KG1 (cell line): Measurements from ENCODE around the gene FAM9A.
"Not testable (repeated sequence)": the region's sequence is repeated elsewhere in the genome, so short reads cannot be mapped to it uniquely, and the experiment has no call there.

Source experiments
- DNase-seq: peaks from one replicate; lab custom pipeline; 2025; lab: John Stamatoyannopoulos, UW

FAM9A gene

GRCh38 chrX:8803326-8803725 is 2.1 kb upstream of the FAM9A start:
- DNase-seq, result no peak

- not testable (repeated sequence) for DNase-seq
Observed at GRCh38 chrX:8800351-8800750, 832 bp downstream of the FAM9A start.

DNA sequence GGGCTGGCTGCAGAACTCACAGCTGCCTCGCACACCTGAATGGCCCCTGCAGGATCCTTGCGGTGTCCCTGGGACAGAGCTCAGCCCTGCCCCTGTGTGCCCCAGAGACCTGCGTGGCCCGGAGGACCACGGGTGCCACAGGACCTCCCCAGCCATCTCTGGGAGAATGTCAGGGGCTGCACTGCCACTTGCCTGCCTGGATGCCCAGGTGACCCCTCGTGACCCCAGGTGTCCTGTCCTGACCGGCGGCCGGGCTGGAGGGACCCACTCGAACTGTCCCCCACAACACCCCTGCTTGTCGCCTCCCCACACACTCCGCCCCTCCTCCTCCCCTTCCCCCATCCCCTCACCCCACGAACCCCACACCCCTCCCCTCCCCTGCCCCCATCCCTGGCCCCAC is 1.9 kb downstream of the FAM9A start:
- not testable (repeated sequence) for DNase-seq

DNA sequence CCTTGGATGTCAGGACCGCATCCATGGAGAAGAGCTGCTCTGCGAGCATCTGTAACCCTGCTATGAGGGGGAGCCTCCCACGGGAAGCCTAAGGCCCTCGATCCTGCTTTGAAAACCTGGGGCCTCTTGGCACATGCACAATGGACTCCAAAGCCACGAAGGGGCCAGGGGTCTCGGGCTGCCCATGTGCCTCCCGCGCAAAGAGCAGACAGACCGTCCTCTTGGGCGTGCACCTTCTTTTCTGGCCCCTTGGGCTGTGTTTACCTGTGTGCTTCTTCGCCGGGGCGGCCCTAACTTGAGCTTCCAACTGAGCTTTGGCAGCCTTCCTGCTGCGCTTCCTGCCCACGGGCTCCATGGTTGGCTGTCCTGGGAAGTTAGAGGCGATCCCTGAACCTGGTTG is 2.5 kb downstream of the FAM9A start:
- DNase-seq, result not testable (repeated sequence)

GRCh38 chrX:8787119-8787518 is 14.1 kb downstream of the FAM9A start:
- DNase-seq, result not testable (repeated sequence)

GRCh38 chrX:8784162-8784561 is 17.0 kb downstream of the FAM9A start:
- DNase-seq, result no peak

- no peak for DNase-seq
Observed at GRCh38 chrX:8783714-8784098, 17.5 kb downstream of the FAM9A start.

DNA sequence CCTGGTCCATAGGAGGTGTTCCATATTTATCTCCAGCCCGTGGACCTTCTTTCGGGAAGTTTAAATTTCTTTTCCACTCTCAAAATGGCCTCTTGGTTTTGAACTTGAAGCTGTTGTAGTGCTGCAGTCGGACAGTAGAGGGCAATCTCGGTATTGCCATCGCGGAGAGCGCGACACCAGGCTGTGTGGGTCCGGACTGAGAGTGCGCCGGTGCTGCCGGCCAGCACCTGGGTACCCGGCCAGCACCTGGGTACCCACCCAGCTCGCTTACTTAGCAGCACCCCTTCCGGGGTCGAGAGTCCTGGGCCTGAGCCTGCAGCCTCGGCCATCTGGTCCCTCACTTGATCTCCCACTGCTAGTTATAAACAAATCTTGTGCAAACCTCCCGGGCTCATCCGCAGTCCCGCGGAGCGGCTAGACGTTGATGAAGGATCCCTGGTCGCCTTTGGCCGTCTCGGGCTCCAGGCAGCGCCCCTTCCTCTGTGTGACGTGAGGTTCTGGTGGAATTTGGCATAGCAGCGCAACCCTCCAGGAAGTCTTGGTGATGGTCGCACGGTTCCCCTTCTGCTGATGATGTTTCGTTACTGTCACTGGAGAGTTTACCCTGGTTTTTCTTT is 18.0 kb downstream of the FAM9A start:
- no peak for DNase-seq

DNA sequence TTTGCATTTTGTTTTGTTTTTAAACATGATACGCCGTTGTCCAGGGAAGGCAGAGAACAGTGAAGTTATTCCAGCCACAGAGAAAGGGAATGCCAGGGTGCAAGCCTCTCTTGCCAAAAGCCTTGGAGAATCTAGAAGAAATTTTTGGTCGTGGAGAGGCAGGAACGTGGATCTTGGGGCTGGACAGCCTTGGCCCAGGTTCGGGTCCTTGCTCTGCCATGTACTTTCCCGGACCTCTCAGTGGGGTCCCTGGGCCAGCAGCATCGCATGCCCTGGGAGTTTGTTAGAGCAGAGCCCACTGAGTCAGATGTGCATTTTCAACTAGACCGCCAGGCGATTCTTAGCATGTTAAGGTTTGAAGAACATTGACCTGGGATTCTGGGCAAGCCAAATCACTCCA is 18.6 kb downstream of the FAM9A start:
- no peak for DNase-seq

DNA sequence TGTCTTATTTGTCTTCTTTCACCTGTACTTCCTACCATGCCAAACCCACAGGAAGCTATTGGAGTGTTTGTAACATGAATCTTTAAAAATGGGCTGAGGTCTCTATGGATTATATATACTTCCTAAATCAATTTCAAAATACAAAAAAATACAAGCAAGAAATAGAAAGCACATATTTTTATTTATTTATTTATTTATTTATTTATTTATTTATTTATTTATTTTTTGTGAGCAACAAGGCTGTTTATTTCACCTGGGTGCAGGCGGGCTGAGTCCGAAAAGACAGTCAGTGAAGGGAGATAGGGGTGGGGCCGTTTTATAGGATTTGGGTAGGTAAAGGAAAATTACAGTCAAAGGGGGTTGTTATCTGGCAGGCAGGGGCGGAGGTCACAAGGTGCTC is 19.3 kb downstream of the FAM9A start:
- not testable (repeated sequence) for DNase-seq

GRCh38 chrX:8773117-8773516 is 28.1 kb downstream of the FAM9A start:
- no peak for DNase-seq

- DNase-seq, result no peak
Observed at GRCh38 chrX:8760021-8760420, 41.2 kb downstream of the FAM9A start.

DNA sequence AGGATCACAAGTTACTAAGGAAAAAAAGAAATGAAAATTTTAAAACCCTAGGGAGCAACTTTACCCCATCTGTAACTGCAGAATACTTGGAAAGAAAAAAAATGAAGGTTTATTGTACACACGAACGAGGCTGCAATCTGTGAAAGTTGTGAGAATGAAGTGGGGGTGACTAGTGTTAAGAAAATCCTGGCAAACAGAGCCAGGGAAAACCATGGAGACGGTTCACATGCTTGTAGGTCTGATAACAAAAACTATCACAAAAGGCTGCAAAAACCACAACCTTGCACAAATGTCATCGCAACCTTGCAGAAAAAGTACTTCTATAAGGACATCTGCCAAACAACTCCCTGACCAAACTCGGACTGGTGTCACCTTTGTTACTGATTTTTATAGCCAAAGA is 42.5 kb downstream of the FAM9A start:
- not testable (repeated sequence) for DNase-seq

GRCh38 chrX:8757609-8758389 is 43.4 kb downstream of the FAM9A start:
- DNase-seq, result not testable (repeated sequence)

GRCh38 chrX:8755813-8756212 is 45.4 kb downstream of the FAM9A start:
- no peak for DNase-seq

DNA sequence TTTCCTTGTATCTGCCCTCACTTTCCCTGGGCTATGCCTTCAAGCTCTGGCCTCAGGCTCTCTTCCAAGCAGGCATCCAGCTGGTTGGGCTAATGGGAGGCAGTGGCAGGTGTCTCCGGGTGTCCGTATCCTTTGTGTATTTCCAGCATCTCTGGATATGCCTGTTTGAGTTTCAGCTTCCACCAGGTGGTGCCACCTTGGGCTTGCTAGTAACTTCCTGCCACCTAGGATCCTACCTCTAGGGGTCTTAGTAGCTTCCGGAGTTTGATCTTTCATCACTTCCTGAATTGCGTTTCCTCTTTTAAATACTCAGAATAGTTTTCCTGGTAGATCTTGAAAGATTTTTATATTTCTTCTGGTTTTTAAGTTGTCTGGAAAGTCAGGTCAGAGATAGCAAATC is 46.1 kb downstream of the FAM9A start:
- no peak for DNase-seq

DNA sequence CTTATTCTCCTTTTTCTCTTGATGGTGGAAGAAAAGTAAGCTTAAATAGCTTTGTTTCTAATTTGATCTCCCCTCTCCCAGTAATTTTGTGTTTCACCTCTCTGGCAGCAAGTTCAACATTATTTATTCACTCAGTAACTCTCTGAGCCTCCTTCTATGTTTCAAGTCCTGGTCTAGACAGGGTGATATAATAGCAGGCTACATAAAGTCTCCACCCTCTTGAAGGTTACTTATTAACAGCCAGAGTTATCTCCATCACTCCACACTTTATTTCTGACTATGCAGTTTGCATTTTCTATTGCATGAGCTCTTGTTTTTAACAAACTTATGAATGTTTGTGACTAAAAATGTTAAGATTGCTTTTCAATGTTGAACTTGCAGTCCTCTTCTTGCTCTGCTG is 51.5 kb downstream of the FAM9A start:
- no peak for DNase-seq

- no peak for DNase-seq
Observed at GRCh38 chrX:8748855-8749254, 52.3 kb downstream of the FAM9A start.

DNA sequence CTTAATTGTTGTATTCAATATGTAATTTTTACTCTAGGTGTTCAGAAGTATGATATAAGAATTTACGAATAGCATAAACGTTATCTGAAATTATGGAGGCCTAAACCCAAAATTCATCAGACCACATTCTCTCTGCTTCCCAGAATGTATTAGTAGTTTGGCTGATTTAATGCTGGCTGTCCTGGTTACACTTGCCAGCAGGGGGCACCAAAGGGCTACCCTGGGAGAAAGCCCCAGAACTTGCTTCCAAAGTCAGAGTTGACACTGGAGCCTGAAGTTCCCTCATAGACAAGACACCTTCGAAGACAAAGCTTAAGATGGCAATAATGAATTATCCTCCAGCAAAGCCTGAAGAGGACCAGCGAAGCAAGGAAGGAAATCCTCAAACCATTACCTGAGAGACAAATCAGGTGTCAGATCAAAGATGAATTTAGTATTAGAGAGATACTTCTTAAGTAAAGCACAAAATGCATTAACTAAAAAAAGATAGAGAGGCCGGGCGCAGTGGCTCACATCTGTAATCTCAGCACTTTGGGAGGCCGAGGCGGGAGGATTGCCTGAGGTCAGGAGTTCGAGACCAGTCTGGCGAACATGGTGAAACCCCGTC is 58.0 kb downstream of the FAM9A start:
- DNase-seq, result peak; percentile 4

- no peak for DNase-seq
Observed at GRCh38 chrX:8741981-8742380, 59.2 kb downstream of the FAM9A start.
